DOHH2 (cell line): ENCODE data around the gene CRELD2.

ENCODE experiments used
- CTCF ChIP-seq: fragments of 200-600 bp; sonication (generic); IDR thresholded peaks from one replicate; pipeline ENCODE4 v1.5.1; 2014; ENCODE audit warnings: antibody characterized with exemption, mild to moderate bottlenecking, low read depth, low read length; ENCODE audit not compliant: poor library complexity, severe bottlenecking
- EZH2phosphoT487 ChIP-seq: fragments of 200-600 bp; sonication (generic); IDR thresholded peaks from 2 replicates; pipeline ENCODE4 v1.6.1; 2017; ENCODE audit warnings: borderline replicate concordance, mild to moderate bottlenecking, antibody characterized with exemption, low read length, moderate library complexity, mixed read lengths

- TF ChIP-seq CTCF (no peak), EZH2phosphoT487 (no peak)
Measured at GRCh38 chr22:49934891-49935557, 16.6 kb downstream of the CRELD2 start.
